K562 (cell line): ENCODE data around the gene PDE9A. TPM values are rescaled to one million over a fixed set of nuclear protein-coding genes. Genes with fewer than 3 reads are reported as not detected.

Source experiments
- ATAC-seq: fragments of 200-7000 bp; cut with Tn5 transposase; 3 replicates; pipeline ENCODE4 v1.9.1; 2020; ENCODE audit warnings: moderate library complexity
- BruUV-seq: library from RNA; stranded (reverse); fragments of 400-500 nt; replicated peaks from 2 replicates; lab custom pipeline; 2021; lab: Mats Ljungman, UMichigan
- CTCF ChIA-PET: fragments of 300-600 bp; formaldehyde crosslinking; extraction: SDS; loops from one replicate; lab custom pipeline; 2021; ENCODE audit warnings: low intra/inter-chr PET ratio; lab: Yijun Ruan, JAX
- POLR2A ChIA-PET: fragments of 300-600, 350-650 bp; sonication (Branson Sonifier 250); formaldehyde crosslinking; extraction: SDS; loops from one replicate; lab custom pipeline; 2021; ENCODE audit warnings: antibody characterized with exemption, inconsistent platforms; lab: Yijun Ruan, JAX
- DNase-seq, 4 experiments: peaks; one replicate each; pipeline versions ENCODE4 v3.0.0 to v3.0.0-alpha.2; 2011 to 2018; ENCODE audit warnings: low spot score in 3 of 4, mixed read lengths in 3 of 4; ENCODE audit errors: extremely low read depth in 1 of 4
- FAIRE-seq: peaks from 2 replicates; lab custom pipeline; 2011; peaks lifted over from hg19 to GRCh38; lab: Jason Lieb, UNC
- H2AFZ ChIP-seq: 2 replicates; pipeline ENCODE4 v1.6.0; 2011; ENCODE audit warnings: low read depth, low read length, control low read depth, inconsistent platforms
- H3K27ac ChIP-seq: fragments of 200-600 bp; 3 replicates; pipeline ENCODE4 v1.8.0; 2011; ENCODE audit warnings: low read depth, mild to moderate bottlenecking, control low read depth, inconsistent platforms, low read length, moderate library complexity, mixed read lengths; ENCODE audit errors: extremely low read depth
- H3K27me3 ChIP-seq, 2 experiments: fragments of 300-600 bp in 1 of 2; 2 replicates in 1 of 2; 3 replicates in 1 of 2; pipeline versions ENCODE4 v1.6.0 to v1.8.0; 2011; ENCODE audit warnings: inconsistent platforms in 2 of 2, low read length in 2 of 2, mild to moderate bottlenecking in 1 of 2, mixed read lengths in 1 of 2, moderate library complexity in 1 of 2; ENCODE audit not compliant: control insufficient read depth in 2 of 2, insufficient read depth in 2 of 2
- H3K36me3 ChIP-seq: fragments of 300-600 bp; 3 replicates; pipeline ENCODE4 v1.8.0; 2011; ENCODE audit warnings: mild to moderate bottlenecking, low read length, inconsistent platforms; ENCODE audit not compliant: control insufficient read depth, insufficient read depth
- H3K4me1 ChIP-seq, 2 experiments: fragments of 200-600 bp in 1 of 2; replicated peaks in 1 of 2; 2 replicates in 1 of 2; 3 replicates in 1 of 2; pipeline versions ENCODE4 v1.5.1 to v1.8.0; 2011; ENCODE audit warnings: inconsistent platforms in 2 of 2, low read length in 2 of 2, mild to moderate bottlenecking in 1 of 2, mixed read lengths in 1 of 2, moderate library complexity in 1 of 2; ENCODE audit not compliant: control insufficient read depth in 2 of 2, insufficient read depth in 2 of 2
- H3K4me2 ChIP-seq: 2 replicates; pipeline ENCODE4 v1.6.1; 2011; ENCODE audit warnings: low read length, control low read depth, inconsistent platforms, mixed read lengths; ENCODE audit not compliant: insufficient read depth
- H3K4me3 ChIP-seq: fragments of 200-600 bp; sonication (generic), shearing (Covaris generic); 2 replicates; pipeline ENCODE4 v1.5.1; 2016; ENCODE audit warnings: control low read depth, inconsistent platforms
- H3K79me2 ChIP-seq: fragments of 200-600 bp; 3 replicates; pipeline ENCODE4 v1.8.0; 2011; ENCODE audit warnings: low read length, inconsistent platforms; ENCODE audit not compliant: control insufficient read depth, insufficient read depth
- H3K9ac ChIP-seq, 2 experiments: 2 replicates each; pipeline versions ENCODE4 v1.6.0 to v1.6.1; 2011; ENCODE audit warnings: low read depth in 2 of 2, low read length in 2 of 2, control low read depth in 1 of 2, inconsistent platforms in 1 of 2, mild to moderate bottlenecking in 1 of 2, mixed read lengths in 1 of 2; ENCODE audit not compliant: insufficient read depth in 1 of 2
- H3K9me1 ChIP-seq: one replicate; pipeline ENCODE4 v1.6.0; 2011; ENCODE audit warnings: inconsistent platforms, mild to moderate bottlenecking, low read length, moderate library complexity; ENCODE audit not compliant: control insufficient read depth, insufficient read depth
- H3K9me3 ChIP-seq: replicated peaks from 2 replicates; pipeline ENCODE4 v1.5.1; 2011; ENCODE audit warnings: low read depth, low read length, inconsistent platforms; ENCODE audit not compliant: control insufficient read depth, insufficient read depth
- H4K20me1 ChIP-seq: replicated peaks from 2 replicates; pipeline ENCODE4 v1.6.1; 2011; ENCODE audit warnings: low read length, inconsistent platforms, mixed read lengths; ENCODE audit not compliant: control insufficient read depth, insufficient read depth
- ELF1 ChIP-seq: fragments of 200-800 bp; sonication (Bioruptor generic); IDR thresholded peaks from 2 replicates; pipeline ENCODE4 v1.6.1; 2016; ENCODE audit warnings: missing genetic modification characterization, missing compliant biosample characterization
- ETS2 ChIP-seq: IDR thresholded peaks from 2 replicates; pipeline ENCODE4 v1.6.1; 2016; ENCODE audit warnings: borderline replicate concordance, missing genetic modification characterization, mild to moderate bottlenecking, moderate library complexity, missing compliant biosample characterization; ENCODE audit not compliant: poor library complexity, severe bottlenecking
- HDAC2 ChIP-seq: fragments of 450-650 bp; IDR thresholded peaks from 2 replicates; pipeline ENCODE4 v1.6.1; 2016; ENCODE audit warnings: mild to moderate bottlenecking
- HNRNPL ChIP-seq: fragments of 200-400 bp; formaldehyde crosslinking; IDR thresholded peaks from 2 replicates; pipeline ENCODE4 v1.6.1; 2017; ENCODE audit warnings: low read depth, mild to moderate bottlenecking, low read length
- ILF3 ChIP-seq: fragments of 450-650 bp; IDR thresholded peaks from 2 replicates; pipeline ENCODE4 v1.6.1; 2018; ENCODE audit warnings: antibody characterized with exemption, mild to moderate bottlenecking, moderate library complexity, borderline replicate concordance
- JUNB ChIP-seq: fragments of 450-650 bp; formaldehyde crosslinking; conservative IDR thresholded peaks from 2 replicates; pipeline ENCODE4 v1.4.0; 2020; ENCODE audit warnings: mild to moderate bottlenecking
- KLF10 ChIP-seq: fragments of 250-450 bp; sonication (Bioruptor Pico); IDR thresholded peaks from 2 replicates; pipeline ENCODE4 v1.6.1; 2021; ENCODE audit warnings: matching md5 sums
- NCOA1 ChIP-seq: fragments of 450-650 bp; IDR thresholded peaks from 2 replicates; pipeline ENCODE4 v1.6.1; 2016; ENCODE audit warnings: low read depth
- NELFE ChIP-seq: IDR thresholded peaks from 2 replicates; pipeline ENCODE4 v1.6.1; 2011; ENCODE audit warnings: mild to moderate bottlenecking; ENCODE audit not compliant: insufficient read depth, insufficient read length
- PHB2 ChIP-seq: fragments of 450-650 bp; IDR thresholded peaks from 2 replicates; pipeline ENCODE4 v1.6.1; 2017; ENCODE audit warnings: low read depth
- RNF2 ChIP-seq: sonication (generic); IDR thresholded peaks from 2 replicates; pipeline ENCODE4 v1.6.1; 2016
- RUNX1 ChIP-seq: sonication (generic); IDR thresholded peaks from 2 replicates; pipeline ENCODE4 v1.6.1; 2016; ENCODE audit warnings: antibody characterized with exemption, low read depth
- SAFB ChIP-seq: fragments of 200-400 bp; formaldehyde crosslinking; IDR thresholded peaks from 2 replicates; pipeline ENCODE4 v1.6.1; 2017; ENCODE audit warnings: low read depth, low read length, borderline replicate concordance
- TEAD1 ChIP-seq, 2 experiments: fragments of 450-650 bp in 1 of 2; sonication (generic) in 1 of 2; formaldehyde crosslinking; IDR thresholded peaks; 2 replicates each; pipeline versions ENCODE4 v1.4.0 to v1.8.0; 2020 to 2022; ENCODE audit warnings: mild to moderate bottlenecking in 2 of 2, missing genetic modification reagents in 1 of 2
- ZKSCAN3 ChIP-seq: fragments of 250-450 bp; sonication (Bioruptor Pico); IDR thresholded peaks from 2 replicates; pipeline ENCODE4 v1.4.0; 2020
- ZNF140 ChIP-seq: fragments of 250-450 bp; sonication (Bioruptor Pico); IDR thresholded peaks from 2 replicates; pipeline ENCODE4 v1.8.0; 2021; ENCODE audit warnings: moderate library complexity, mild to moderate bottlenecking, inconsistent platforms
- ZNF174 ChIP-seq: fragments of 250-450 bp; sonication (Bioruptor Pico); IDR thresholded peaks from 2 replicates; pipeline ENCODE4 v1.4.0; 2020; ENCODE audit warnings: mild to moderate bottlenecking
- ZNF431 ChIP-seq: sonication (generic); formaldehyde crosslinking; IDR thresholded peaks from 2 replicates; pipeline ENCODE4 v1.8.0; 2022; ENCODE audit warnings: mild to moderate bottlenecking, missing genetic modification reagents
- ZNF780A ChIP-seq: fragments of 250-450 bp; sonication (Bioruptor Pico); IDR thresholded peaks from 2 replicates; pipeline ENCODE4 v1.5.0; 2021; ENCODE audit warnings: mild to moderate bottlenecking
- WGBS: fragments of 100-300 bp; shearing (Covaris generic); methylation state at CpG from one replicate; pipeline ENCODE4 v1.1.6; 2016; ENCODE audit warnings: low coverage, mixed read lengths; ENCODE audit not compliant: insufficient coverage; ENCODE audit errors: missing lambda C conversion rate; 5-methylcytosine and 5-hydroxymethylcytosine counted together
- in situ Hi-C: fragments of 300-500 bp; cut with MboI; formaldehyde crosslinking; loops from 4 replicates; pipeline ENCODE4 v1.15.0; 2018; ENCODE audit warnings: inconsistent platforms, mixed read lengths
- intact Hi-C: fragments of 100-400 bp; cut with micrococcal nuclease; formaldehyde crosslinking; loops from 2 replicates; pipeline ENCODE4 v1.14.2; 2022
- polyA plus RNA-seq, 8 experiments: library from polyadenylated mRNA; depleted of rRNA in 4 of 8; stranded (reverse) in 5 of 8; unstranded in 3 of 8; fragments of >200 nt; fragmentation: Nextera tagmentation in 2 of 8; fragmentation: Illumina TruSeq in 1 of 8; extraction: Ambion mirVana in 2 of 8; extraction: Trizol in 1 of 8; gene quantifications; 2 replicates each; pipeline versions ENCODE4 v1.2.1 to v1.2.3, GENCODE V29; 2011 to 2014; ENCODE audit warnings: inconsistent platforms in 1 of 8, missing spikeins in 1 of 8
- total RNA-seq, 7 experiments: library from RNA; depleted of rRNA in 6 of 7; stranded (reverse); fragments of >200 nt in 6 of 7; fragmentation: Illumina TruSeq in 2 of 7; extraction: Trizol in 2 of 7; gene quantifications; 2 replicates each; pipeline versions ENCODE4 v1.2.1 to v1.2.3, GENCODE V29; 2011 to 2021; ENCODE audit warnings: low replicate concordance in 1 of 7
- TF ChIP-seq, protein P1 (sequence below), 2 experiments: fragments of 450-650 bp in 1 of 2; sonication (generic) in 1 of 2; formaldehyde crosslinking in 1 of 2; IDR thresholded peaks in 1 of 2; conservative IDR thresholded peaks in 1 of 2; 2 replicates each; pipeline versions ENCODE4 v1.6.1 to v1.8.1; 2016 to 2023; ENCODE audit warnings: mild to moderate bottlenecking in 2 of 2, moderate library complexity in 2 of 2, inconsistent platforms in 1 of 2, missing genetic modification reagents in 1 of 2
- TF ChIP-seq, protein P2 (sequence below): IDR thresholded peaks from 3 replicates; pipeline ENCODE4 v1.6.1; 2011; ENCODE audit warnings: borderline replicate concordance, mild to moderate bottlenecking; ENCODE audit not compliant: insufficient read length, insufficient read depth

Gene PDE9A
- total and polyA plus RNA-seq, 9 of the 15 experiments (the other 6 are each of a cell fraction or from before 2014, with no cell fraction given) = 0.07 to 0.27 TPM; not detected in 7

DNA sequence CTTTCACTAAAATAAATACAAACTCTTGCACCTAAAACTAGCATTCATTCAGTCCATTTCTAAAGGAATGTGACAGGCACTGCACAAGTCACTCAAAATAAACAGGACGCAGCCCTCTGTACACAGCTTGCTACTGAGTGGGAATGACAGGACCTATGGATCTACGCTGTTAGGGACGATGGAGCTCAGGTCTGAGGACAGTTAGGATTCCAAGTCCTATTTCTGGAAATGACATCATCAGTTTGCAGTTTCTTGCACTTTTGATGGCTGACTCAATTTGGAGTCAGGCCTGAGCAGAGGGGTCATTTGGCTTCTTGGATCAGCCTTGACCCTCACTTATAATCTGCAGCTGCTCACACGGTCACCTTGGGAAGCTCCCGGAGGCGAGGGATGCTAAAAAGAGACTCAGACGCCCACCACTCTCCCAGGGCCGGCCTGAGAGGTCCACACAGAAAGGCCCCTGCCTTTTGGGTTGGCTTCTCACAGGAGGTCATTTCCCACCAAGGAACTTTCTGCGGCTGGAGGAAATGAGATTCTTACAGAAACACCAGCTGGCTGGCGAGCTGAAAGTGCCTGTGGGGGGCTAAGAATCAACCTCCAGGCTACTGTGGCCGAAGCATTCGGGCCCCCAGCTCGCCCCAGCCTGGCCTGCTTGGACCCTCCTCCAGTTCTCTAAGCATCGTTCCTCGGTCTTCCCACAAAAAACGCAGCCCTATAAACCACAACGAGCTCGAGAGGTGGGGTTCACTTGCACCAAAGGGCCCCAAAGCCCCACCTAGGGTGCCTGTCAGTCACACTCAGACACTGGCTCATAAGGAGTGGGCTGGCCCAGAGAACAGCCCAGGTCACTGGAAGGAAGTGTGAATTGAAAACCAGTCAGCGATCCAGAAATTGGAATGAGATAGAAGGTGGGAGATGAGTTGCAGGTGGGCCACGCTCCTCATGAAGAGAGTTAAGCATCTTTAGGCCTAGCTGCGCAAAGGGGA lies 8.9 kb upstream of the PDE9A start:
- BruUV-seq = no TSS peak
- Histone ChIP-seq H3K4me3 (no peak overlapping the region), H3K27ac (no peak overlapping the region), H3K27me3 (peaks cover 40 to 64% of the 10 kb centered on the region in 2 experiments), H3K9me1 (no peaks in the 10 kb centered on the region), H3K9ac (no peak overlapping the region), H3K79me2 (no peaks in the 10 kb centered on the region), H3K4me2 (no peak overlapping the region; the same call in 1 of the 2 replicates), H4K20me1 (peaks cover 6% of the 10 kb centered on the region; the same call in 1 of the 2 replicates), H3K4me1 (peaks cover 0 to 9% of the 10 kb centered on the region in 2 experiments; a peak in 4 of 5 replicates), H3K36me3 (no peaks in the 10 kb centered on the region), H3K9me3 (no peaks in the 10 kb centered on the region), H2AFZ (no peak overlapping the region)
- peak; percentile 37 for ATAC-seq
- DNase-seq = no peak
- in situ Hi-C loops (no loop called here), intact Hi-C loops (no loop called here)
- ChIA-PET CTCF (no interaction called here), POLR2A (interaction anchor here (0.6 to 2.1 kb wide), 2 partner anchors 11 to 36 kb away, joined by 4 to 10 read pairs; no protein-coding TSS in a partner anchor)
- 9% methylated on average over 19 of the region's 21 CpGs for WGBS
- FAIRE-seq = peak; percentile 60
- TF ChIP-seq SAFB = no peak
- TF ChIP-seq ZNF174 (CRISPR knock-in tag) = no peak
- no peak for TF ChIP-seq ILF3
- TF ChIP-seq RNF2 = no peak
- no peak for TF ChIP-seq ELF1 (tag)
- no peak for TF ChIP-seq NELFE
- TF ChIP-seq ETS2 = no peak
- TF ChIP-seq PHB2 = no peak
- TF ChIP-seq, protein P1, sequence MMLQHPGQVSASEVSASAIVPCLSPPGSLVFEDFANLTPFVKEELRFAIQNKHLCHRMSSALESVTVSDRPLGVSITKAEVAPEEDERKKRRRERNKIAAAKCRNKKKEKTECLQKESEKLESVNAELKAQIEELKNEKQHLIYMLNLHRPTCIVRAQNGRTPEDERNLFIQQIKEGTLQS (IDR thresholded peaks at IDR 0.05) = peak; percentile 95
- TF ChIP-seq, protein P1 (CRISPR knock-in tag; conservative IDR thresholded peaks at IDR 0.05) = no peak
- TF ChIP-seq HNRNPL = no peak
- TF ChIP-seq JUNB (CRISPR knock-in tag) = no peak
- TF ChIP-seq NCOA1 = no peak
- TF ChIP-seq, protein P2, sequence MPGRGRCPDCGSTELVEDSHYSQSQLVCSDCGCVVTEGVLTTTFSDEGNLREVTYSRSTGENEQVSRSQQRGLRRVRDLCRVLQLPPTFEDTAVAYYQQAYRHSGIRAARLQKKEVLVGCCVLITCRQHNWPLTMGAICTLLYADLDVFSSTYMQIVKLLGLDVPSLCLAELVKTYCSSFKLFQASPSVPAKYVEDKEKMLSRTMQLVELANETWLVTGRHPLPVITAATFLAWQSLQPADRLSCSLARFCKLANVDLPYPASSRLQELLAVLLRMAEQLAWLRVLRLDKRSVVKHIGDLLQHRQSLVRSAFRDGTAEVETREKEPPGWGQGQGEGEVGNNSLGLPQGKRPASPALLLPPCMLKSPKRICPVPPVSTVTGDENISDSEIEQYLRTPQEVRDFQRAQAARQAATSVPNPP = no peak
- TF ChIP-seq ZNF780A (CRISPR knock-in tag) = no peak
- TF ChIP-seq ZKSCAN3 (CRISPR knock-in tag) = no peak
- no peak for TF ChIP-seq ZNF140 (CRISPR knock-in tag)
- TF ChIP-seq ZNF431 (CRISPR knock-in tag) = no peak
- TF ChIP-seq KLF10 (CRISPR knock-in tag) = no peak
- TF ChIP-seq RUNX1 = no peak
- no peak for TF ChIP-seq TEAD1 (CRISPR knock-in tag; IDR thresholded peaks at IDR 0.05)
- TF ChIP-seq HDAC2 = no peak
